GM21515 (cell line): ENCODE results near the gene MLLT1.
A peak's percentile ranks its signal among the peaks of the same experiment; 100 is the strongest.
"Not testable (repeated sequence)": the region's sequence is repeated elsewhere in the genome, so short reads cannot be mapped to it uniquely, and the experiment has no call there.

ENCODE experiments used
- ATAC-seq: cut with Tn5 transposase; IDR thresholded peaks from one replicate; pipeline ENCODE4 v1.9.1; 2021; ENCODE audit not compliant: unreplicated experiment

MLLT1 gene, protein sequence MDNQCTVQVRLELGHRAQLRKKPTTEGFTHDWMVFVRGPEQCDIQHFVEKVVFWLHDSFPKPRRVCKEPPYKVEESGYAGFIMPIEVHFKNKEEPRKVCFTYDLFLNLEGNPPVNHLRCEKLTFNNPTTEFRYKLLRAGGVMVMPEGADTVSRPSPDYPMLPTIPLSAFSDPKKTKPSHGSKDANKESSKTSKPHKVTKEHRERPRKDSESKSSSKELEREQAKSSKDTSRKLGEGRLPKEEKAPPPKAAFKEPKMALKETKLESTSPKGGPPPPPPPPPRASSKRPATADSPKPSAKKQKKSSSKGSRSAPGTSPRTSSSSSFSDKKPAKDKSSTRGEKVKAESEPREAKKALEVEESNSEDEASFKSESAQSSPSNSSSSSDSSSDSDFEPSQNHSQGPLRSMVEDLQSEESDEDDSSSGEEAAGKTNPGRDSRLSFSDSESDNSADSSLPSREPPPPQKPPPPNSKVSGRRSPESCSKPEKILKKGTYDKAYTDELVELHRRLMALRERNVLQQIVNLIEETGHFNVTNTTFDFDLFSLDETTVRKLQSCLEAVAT

GRCh38 chr19:6279931-6280591 lies at the start of gene MLLT1:
Gene MLLT1 (minus strand): TSS chr19:6279975. CDS start chr19:6279784, 191 bp downstream.
- ATAC-seq = peak; percentile 89

DNA sequence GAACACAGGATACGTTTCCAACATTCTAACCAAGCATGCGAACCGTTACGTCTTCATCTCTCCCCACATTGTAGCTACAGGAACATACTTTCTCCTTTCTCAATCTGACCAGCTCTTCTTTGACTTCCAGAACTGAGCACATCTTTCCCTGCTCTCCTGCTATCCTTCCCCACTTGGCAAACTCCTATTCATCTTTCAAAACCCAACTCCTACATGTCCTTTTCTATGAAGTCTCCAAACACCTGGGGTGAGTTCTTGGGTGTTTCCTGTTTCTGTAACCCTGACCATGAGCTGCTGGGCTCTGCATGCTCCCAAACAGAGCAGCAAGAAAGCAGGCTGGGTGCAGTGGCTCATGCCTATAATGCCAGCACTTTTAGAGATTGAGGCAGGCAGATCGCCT lies 47.0 kb upstream of the MLLT1 start:
- no peak for ATAC-seq

GRCh38 chr19:6325614-6326013 lies 45.8 kb upstream of the MLLT1 start:
- ATAC-seq = no peak

GRCh38 chr19:6324757-6325156 lies 45.0 kb upstream of the MLLT1 start:
- no peak for ATAC-seq

DNA sequence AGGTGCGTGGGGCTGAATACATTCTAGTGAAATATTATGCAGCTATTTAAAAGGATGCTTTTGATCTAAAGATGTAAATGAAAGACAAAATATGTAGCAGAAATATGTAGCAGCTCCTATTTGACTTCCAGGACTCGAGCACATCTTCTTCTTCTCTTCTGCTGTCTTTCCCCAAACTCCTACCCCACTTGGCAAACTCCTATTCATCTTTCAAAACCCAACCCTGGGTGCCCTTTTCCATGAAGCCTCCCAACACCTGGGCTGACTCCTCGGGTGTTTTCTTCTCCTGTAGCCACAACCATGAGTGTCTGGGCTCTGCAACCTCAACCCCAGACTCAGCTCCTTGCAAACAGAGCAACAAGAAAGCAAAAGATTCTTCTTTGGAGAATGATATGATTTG lies 42.5 kb upstream of the MLLT1 start:
- ATAC-seq = no peak

GRCh38 chr19:6319376-6319775 lies 39.6 kb upstream of the MLLT1 start:
- no peak for ATAC-seq

GRCh38 chr19:6318772-6319171 lies 39.0 kb upstream of the MLLT1 start:
- ATAC-seq = no peak

DNA sequence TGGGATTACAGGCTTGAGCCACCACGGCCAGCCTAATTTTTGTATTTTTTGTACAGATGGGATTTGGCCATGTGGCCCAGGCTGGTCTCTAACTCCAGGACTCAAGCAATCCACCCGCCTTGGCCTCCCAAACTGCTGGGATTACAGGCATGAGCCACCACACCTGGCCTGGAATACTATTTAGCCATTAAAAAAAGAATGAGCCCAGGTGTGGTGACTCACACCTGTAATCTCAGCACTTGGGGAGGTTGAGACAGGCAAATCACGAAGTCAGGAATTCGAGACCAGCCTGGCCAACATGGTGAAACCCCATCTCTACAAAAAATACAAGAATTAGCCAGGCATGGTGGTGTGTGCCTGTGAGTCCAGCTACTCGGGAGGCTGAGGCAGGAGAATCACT lies 35.9 kb upstream of the MLLT1 start:
- ATAC-seq = not testable (repeated sequence)

- no peak for ATAC-seq
These were observed 33.7 kb upstream of the MLLT1 start for GRCh38 chr19:6313398-6313969.

- ATAC-seq = no peak
These were observed 32.2 kb upstream of the MLLT1 start for GRCh38 chr19:6312018-6312417.

- ATAC-seq = no peak
These were observed 18.6 kb upstream of the MLLT1 start for GRCh38 chr19:6298413-6298812.

DNA sequence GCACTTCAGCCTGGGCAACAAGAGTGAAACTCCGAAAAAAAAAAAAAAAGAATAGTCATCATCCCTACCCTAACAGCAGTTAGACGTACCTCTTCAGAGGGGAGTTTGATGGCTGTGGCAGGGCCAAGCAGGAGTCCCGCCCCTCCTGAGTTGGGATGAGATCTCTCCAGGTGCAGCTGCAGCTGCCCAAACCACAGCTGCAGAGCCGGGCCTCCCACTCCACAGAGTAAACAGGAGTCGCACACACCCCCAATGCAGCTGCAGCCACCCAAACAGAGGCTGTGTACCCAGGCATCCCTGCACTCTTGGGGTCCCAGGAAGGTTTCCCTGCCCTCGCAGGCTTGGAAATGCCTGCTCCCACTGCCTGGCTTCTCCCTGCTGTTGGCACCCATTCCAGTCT lies 17.4 kb upstream of the MLLT1 start:
- ATAC-seq = no peak

DNA sequence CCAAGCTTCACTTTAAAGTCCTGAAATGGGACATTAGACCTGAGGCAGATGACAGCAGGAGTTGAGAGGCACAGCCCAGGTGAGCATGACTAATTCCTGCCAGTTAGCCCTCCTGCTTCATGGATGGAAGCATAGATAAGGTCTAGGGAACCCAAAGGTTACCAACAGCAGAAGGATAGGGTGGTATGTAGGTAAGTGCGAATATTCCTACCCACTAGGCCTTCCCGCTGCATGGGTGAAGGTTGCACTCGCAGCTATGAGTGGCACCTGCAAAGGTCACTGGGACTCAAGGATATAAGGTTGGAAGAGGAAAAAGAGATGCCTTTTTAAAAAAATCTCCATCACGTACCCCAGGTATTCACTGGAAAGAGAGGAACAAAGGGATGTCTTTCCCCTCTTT lies 12.2 kb upstream of the MLLT1 start:
- no peak for ATAC-seq

GRCh38 chr19:6288737-6289136 lies 9.0 kb upstream of the MLLT1 start:
- no peak for ATAC-seq

- ATAC-seq = no peak
These were observed 7.6 kb upstream of the MLLT1 start for GRCh38 chr19:6287269-6287885.

GRCh38 chr19:6286676-6287075 lies 6.9 kb upstream of the MLLT1 start:
- no peak for ATAC-seq

- not testable (repeated sequence) for ATAC-seq
These were observed 2.6 kb upstream of the MLLT1 start for GRCh38 chr19:6282393-6282792.

GRCh38 chr19:6279620-6279930 lies 200 bp downstream of the MLLT1 start:
- peak; percentile 12 for ATAC-seq

DNA sequence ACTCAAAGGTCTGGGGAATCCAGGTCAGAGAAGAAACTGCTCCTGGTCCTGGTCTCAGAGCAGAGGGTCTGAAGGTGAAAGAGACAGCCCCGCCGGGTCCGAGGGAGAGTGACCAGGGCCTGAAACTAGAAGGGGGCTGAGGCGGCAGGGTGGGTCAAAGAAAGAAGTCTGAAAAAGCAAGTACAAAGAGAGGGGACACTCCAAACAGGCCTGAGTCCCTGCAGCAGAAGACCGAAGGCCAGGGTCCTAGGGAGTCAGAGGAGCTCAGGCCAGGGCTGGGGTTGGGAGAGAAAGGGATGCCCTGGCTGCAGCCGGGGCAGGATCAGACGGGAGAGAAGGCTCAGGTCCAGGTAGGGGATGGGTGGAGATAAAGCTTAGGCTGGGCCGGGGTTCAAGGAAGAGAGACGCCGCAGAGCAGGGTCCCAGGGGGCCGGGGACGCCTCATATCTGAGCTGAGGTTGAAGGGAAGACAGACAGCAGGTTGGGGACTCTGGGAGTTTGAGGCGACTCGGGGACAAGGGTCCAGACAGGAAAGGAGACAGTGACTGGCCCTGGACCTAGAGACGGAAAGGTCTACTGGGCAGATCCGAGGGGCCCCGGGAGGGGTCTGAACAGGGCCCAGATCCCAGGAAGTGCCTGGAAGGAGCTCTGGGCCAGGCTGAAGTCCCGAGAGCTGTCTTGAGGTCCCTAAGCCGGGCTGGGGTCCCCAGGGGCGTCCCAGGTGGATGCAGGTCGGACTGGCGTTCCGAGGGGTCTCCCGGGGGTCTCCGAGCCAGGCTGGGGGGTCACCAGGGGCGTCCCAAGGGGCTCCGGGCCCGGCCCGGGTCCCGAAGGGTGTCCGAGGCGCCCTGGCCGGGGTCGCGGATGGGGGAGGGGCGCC lies 795 bp downstream of the MLLT1 start:
- ATAC-seq = peak; percentile 7

- no peak for ATAC-seq
These were observed 1.7 kb downstream of the MLLT1 start for GRCh38 chr19:6278051-6278450.

GRCh38 chr19:6276447-6276846 lies 3.3 kb downstream of the MLLT1 start:
- no peak for ATAC-seq
